ENCODE results near the gene ZNF346. TPM values are rescaled to one million over a fixed set of nuclear protein-coding genes. Genes with fewer than 3 reads are reported as not detected.

ZNF346 gene
- total RNA-seq, 1 donor from 2014 or later = 26.3 TPM

DNA sequence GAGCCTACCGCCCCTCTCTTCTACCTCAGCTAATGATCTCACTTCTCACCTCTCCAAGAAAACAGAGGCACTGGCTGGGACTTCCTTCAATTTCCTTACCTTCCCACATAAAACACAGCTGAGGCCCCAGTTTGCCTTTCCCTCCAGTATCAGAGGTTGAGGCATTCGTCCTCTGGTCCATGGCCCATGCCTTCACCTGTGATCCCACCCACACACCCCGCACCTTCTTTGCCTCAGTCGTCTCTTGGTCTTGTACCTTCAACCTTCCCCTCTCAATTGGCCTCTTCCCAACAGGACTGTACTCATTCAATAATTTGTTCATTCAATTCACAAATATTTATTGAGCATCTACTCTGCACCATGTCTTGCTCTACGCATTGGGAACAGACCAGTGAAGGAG is 100.1 kb downstream of the ZNF346 start:
- DNase-seq (ENCODE audit: low spot score) = no peak
- peaks cover 3% of the 10 kb centered on the region for H3K27me3 Mint-ChIP-seq (ENCODE audit: unreplicated experiment)
- no peaks in the 10 kb centered on the region for H3K4me1 Mint-ChIP-seq (ENCODE audit: unreplicated experiment)
- peak overlapping the region; percentile 16 for H3K4me3 Mint-ChIP-seq (ENCODE audit: unreplicated experiment)
- TF ChIP-seq, protein P1, sequence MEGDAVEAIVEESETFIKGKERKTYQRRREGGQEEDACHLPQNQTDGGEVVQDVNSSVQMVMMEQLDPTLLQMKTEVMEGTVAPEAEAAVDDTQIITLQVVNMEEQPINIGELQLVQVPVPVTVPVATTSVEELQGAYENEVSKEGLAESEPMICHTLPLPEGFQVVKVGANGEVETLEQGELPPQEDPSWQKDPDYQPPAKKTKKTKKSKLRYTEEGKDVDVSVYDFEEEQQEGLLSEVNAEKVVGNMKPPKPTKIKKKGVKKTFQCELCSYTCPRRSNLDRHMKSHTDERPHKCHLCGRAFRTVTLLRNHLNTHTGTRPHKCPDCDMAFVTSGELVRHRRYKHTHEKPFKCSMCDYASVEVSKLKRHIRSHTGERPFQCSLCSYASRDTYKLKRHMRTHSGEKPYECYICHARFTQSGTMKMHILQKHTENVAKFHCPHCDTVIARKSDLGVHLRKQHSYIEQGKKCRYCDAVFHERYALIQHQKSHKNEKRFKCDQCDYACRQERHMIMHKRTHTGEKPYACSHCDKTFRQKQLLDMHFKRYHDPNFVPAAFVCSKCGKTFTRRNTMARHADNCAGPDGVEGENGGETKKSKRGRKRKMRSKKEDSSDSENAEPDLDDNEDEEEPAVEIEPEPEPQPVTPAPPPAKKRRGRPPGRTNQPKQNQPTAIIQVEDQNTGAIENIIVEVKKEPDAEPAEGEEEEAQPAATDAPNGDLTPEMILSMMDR (IDR thresholded peaks at IDR 0.05; ENCODE audit: unreplicated experiment) = no peak
- H3K27ac Mint-ChIP-seq (ENCODE audit: unreplicated experiment) = no peak overlapping the region
- H3K9me3 Mint-ChIP-seq (ENCODE audit: unreplicated experiment) = no peaks in the 10 kb centered on the region
- no peaks in the 10 kb centered on the region for H3K36me3 Mint-ChIP-seq (ENCODE audit: low read depth, unreplicated experiment)

DNA sequence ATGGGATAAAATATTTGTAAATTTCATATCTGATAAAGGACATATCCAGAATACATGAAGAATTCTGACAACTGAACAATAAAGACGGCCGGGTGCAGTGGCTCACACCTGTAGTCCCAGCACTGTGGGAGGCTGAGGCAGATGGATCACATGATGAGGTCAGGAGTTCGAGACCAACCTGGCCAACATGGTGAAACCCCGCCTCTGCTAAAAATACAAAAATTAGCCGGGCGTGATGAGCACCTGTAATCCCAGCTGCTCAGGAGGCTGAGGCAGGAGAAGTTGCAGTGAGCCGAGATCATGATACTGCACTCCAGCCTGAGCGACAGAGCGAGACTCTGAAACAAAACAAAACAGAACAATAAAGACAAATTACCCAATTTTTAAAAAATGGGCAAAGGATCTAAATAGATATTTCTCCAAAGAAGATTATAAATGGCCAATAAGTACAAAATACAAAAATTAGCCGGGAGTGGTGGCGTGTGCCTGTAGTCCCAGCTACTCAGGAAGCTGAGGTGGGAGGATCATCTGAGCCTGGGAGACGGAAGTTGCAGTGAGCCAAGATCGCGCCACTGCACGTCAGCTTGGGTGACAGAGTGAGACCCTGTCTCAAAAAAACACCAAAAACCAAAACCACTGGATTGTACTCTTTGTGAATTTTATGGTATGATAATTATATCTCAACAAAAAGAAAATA is 101.4 kb downstream of the ZNF346 start:
- peaks cover 9% of the 10 kb centered on the region for H3K4me1 Mint-ChIP-seq (ENCODE audit: unreplicated experiment)
- H3K36me3 Mint-ChIP-seq (ENCODE audit: low read depth, unreplicated experiment) = no peaks in the 10 kb centered on the region
- H3K27ac Mint-ChIP-seq (ENCODE audit: unreplicated experiment) = no peak overlapping the region
- no peaks in the 10 kb centered on the region for H3K9me3 Mint-ChIP-seq (ENCODE audit: unreplicated experiment)
- TF ChIP-seq, protein P1 (IDR thresholded peaks at IDR 0.05; ENCODE audit: unreplicated experiment) = no peak
- DNase-seq (ENCODE audit: low spot score) = no peak
- H3K27me3 Mint-ChIP-seq (ENCODE audit: unreplicated experiment) = peaks cover 7% of the 10 kb centered on the region
- H3K4me3 Mint-ChIP-seq (ENCODE audit: unreplicated experiment) = no peak overlapping the region

DNA sequence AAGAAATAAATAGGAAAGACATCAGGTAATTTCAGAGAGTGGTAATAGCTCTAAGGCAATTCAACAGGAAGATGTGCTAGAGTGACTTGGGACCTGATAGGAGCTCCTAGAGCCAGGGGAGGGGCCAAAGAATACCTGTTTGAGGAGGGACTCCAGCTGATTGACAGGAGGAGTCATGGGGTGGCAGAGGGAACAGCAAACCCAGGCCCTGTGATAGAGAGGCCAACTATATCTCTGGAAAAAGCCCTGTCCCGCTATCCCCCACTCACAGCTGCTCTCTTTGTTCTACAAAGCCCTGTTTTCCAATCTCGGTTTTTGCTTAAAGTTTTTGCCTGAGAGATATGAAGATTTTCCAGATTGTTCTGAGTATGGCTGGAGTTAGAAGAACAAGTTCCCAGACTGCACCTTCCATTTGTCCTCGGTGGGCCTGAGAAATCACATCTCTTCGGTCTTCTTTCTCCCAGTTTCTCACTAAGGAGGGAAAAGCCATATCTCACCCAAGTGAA is 102.0 kb downstream of the ZNF346 start:
- H3K27ac Mint-ChIP-seq (ENCODE audit: unreplicated experiment) = no peak overlapping the region
- no peaks in the 10 kb centered on the region for H3K9me3 Mint-ChIP-seq (ENCODE audit: unreplicated experiment)
- no peak overlapping the region for H3K4me3 Mint-ChIP-seq (ENCODE audit: unreplicated experiment)
- peaks cover under 1% of the 10 kb centered on the region for H3K36me3 Mint-ChIP-seq (ENCODE audit: low read depth, unreplicated experiment)
- H3K4me1 Mint-ChIP-seq (ENCODE audit: unreplicated experiment) = peaks cover 12% of the 10 kb centered on the region
- H3K27me3 Mint-ChIP-seq (ENCODE audit: unreplicated experiment) = peaks cover 9% of the 10 kb centered on the region
- TF ChIP-seq, protein P1 (IDR thresholded peaks at IDR 0.05; ENCODE audit: unreplicated experiment) = no peak
- no peak for DNase-seq (ENCODE audit: low spot score)

DNA sequence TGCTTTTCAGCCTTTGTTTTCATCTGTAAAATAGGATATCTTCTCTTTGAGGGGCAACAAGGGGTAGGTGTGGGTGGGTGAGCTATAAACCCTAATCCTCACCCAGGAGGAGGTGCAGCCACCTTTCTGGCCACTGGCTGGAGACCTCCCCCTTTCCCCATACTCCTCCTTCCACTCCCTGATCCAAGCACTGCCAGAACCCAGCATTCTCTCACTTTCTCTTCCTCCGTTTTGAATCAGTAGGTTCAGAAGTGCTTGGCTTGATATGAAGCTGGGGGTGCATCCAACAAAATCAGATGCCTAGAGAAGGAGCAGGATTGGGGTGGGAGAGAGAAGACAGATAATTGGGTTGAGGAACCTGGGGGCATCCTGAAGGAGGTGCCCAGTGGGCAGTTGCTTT is 104.3 kb downstream of the ZNF346 start:
- H3K36me3 Mint-ChIP-seq (ENCODE audit: low read depth, unreplicated experiment) = peaks cover 6% of the 10 kb centered on the region
- peaks cover 31% of the 10 kb centered on the region for H3K4me1 Mint-ChIP-seq (ENCODE audit: unreplicated experiment)
- peaks cover 15% of the 10 kb centered on the region for H3K27me3 Mint-ChIP-seq (ENCODE audit: unreplicated experiment)
- no peaks in the 10 kb centered on the region for H3K9me3 Mint-ChIP-seq (ENCODE audit: unreplicated experiment)
- no peak overlapping the region for H3K4me3 Mint-ChIP-seq (ENCODE audit: unreplicated experiment)
- no peak overlapping the region for H3K27ac Mint-ChIP-seq (ENCODE audit: unreplicated experiment)
- DNase-seq (ENCODE audit: low spot score) = no peak
- TF ChIP-seq, protein P1 (IDR thresholded peaks at IDR 0.05; ENCODE audit: unreplicated experiment) = no peak

DNA sequence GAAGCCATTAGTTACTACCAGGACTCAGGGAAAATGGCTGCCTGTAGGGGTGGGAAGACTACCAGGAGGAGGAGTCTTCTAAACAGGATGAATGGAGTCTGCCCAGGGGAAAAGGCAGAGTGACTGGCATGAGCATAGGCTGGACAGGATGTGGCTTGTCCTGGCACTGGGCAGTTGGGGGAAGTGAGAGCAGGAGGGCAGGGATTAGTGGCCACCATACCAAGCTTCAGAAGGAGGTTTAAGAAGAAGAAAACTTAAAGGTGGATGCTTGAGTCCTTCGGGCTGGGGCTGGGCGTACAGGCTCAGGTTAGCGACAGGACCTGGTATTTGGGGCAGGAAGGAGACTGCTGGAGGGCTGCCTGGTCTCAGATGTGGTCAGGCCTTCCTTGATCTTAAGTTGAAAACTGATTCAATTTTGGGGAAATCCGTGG is 106.1 kb downstream of the ZNF346 start:
- Mint-ChIP-seq H3K4me1 (ENCODE audit: unreplicated experiment) (peaks cover 31% of the 10 kb centered on the region), H3K36me3 (ENCODE audit: low read depth, unreplicated experiment) (peaks cover 6% of the 10 kb centered on the region), H3K27ac (ENCODE audit: unreplicated experiment) (peak overlapping the region; percentile 1), H3K27me3 (ENCODE audit: unreplicated experiment) (peaks cover 15% of the 10 kb centered on the region), H3K4me3 (ENCODE audit: unreplicated experiment) (no peak overlapping the region), H3K9me3 (ENCODE audit: unreplicated experiment) (no peaks in the 10 kb centered on the region)
- TF ChIP-seq, protein P1 (IDR thresholded peaks at IDR 0.05; ENCODE audit: unreplicated experiment) = no peak
- DNase-seq (ENCODE audit: low spot score) = no peak

Data from endothelial cell (in vitro differentiated cells).